ENCODE data around the gene NT5C3B.

GRCh38 chr17:41869426-41869825 lies 33.4 kb upstream of the NT5C3B start:
- TF ChIP-seq CTCF (IDR thresholded peaks at IDR 0.05; ENCODE audit: borderline replicate concordance, extremely low read depth, low read length, poor library complexity, severe bottlenecking) (no peak), EZH2 (IDR thresholded peaks at IDR 0.05; ENCODE audit: borderline replicate concordance, low read depth, low read length, severe bottlenecking) (no peak)

Data from DND-41 (cell line).